ENCODE results near the gene MCM3AP.

The MCM3AP gene

DNA sequence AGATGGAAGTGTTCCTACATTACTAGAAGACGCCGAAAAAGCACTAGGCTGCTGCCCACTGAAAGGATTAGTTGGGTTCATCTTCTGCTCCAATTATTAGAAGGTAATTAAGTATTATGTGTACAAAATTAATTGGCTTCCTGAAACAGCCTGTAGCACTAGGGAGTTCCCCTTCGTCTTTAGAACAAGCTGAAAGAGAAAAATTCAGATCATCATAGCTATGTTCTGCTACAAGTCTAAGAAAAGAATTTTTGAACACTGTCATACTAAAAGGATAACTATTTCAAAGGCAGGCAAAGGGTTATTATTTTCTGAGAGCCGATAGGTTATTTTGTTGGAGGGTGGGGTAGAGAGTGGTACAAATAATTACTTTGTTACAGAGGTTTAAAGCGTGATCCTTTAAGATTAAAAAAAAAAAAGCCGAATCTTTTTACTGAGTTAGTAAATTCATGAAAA is at the start of gene MCM3AP:
Gene MCM3AP, minus strand, starts transcription at position 406 of the 456 bp plus-strand sequence. Its CDS starts 325 bp downstream, at position 81.
- DNase-seq (ENCODE audit: low read depth, low spot score), result no peak
- H3K4me3 ChIP-seq (ENCODE audit: low read depth, low read length), result peak within 1 kb of the TSS; percentile 77
- POLR2A ChIA-PET, result interaction anchor here (0.6 to 1.2 kb wide), 7 partner anchors 10 to 354 kb away, joined by 3 to 5 read pairs (median 3); no protein-coding TSS in a partner anchor
- TF ChIP-seq, protein P1, sequence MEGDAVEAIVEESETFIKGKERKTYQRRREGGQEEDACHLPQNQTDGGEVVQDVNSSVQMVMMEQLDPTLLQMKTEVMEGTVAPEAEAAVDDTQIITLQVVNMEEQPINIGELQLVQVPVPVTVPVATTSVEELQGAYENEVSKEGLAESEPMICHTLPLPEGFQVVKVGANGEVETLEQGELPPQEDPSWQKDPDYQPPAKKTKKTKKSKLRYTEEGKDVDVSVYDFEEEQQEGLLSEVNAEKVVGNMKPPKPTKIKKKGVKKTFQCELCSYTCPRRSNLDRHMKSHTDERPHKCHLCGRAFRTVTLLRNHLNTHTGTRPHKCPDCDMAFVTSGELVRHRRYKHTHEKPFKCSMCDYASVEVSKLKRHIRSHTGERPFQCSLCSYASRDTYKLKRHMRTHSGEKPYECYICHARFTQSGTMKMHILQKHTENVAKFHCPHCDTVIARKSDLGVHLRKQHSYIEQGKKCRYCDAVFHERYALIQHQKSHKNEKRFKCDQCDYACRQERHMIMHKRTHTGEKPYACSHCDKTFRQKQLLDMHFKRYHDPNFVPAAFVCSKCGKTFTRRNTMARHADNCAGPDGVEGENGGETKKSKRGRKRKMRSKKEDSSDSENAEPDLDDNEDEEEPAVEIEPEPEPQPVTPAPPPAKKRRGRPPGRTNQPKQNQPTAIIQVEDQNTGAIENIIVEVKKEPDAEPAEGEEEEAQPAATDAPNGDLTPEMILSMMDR (IDR thresholded peaks at IDR 0.05; ENCODE audit: insufficient read depth, low read length, missing control alignments), result no peak
- CTCF ChIA-PET, result interaction anchor here (1.0 to 3.5 kb wide), 10 partner anchors 10 to 316 kb away, joined by 3 to 19 read pairs (median 5); no protein-coding TSS in a partner anchor

GRCh38 chr21:46334351-46335140 is 49.1 kb upstream of the MCM3AP start:
- DNase-seq (ENCODE audit: low read depth, low spot score), result no peak
- TF ChIP-seq, protein P1 (IDR thresholded peaks at IDR 0.05; ENCODE audit: insufficient read depth, low read length, missing control alignments), result no peak
- ChIA-PET POLR2A (no interaction called here), CTCF (interaction anchor here (0.7 kb wide), 1 partner anchor 9 kb away, joined by 3 read pairs; no protein-coding TSS in a partner anchor)
- no peak overlapping the region for H3K4me3 ChIP-seq (ENCODE audit: low read depth, low read length)

- CTCF ChIA-PET, result no interaction called here
- TF ChIP-seq, protein P1 (IDR thresholded peaks at IDR 0.05; ENCODE audit: insufficient read depth, low read length, missing control alignments), result no peak
- no peak for DNase-seq (ENCODE audit: low read depth, low spot score)
These were observed 44.4 kb upstream of the MCM3AP start for GRCh38 chr21:46329796-46330195.

DNA sequence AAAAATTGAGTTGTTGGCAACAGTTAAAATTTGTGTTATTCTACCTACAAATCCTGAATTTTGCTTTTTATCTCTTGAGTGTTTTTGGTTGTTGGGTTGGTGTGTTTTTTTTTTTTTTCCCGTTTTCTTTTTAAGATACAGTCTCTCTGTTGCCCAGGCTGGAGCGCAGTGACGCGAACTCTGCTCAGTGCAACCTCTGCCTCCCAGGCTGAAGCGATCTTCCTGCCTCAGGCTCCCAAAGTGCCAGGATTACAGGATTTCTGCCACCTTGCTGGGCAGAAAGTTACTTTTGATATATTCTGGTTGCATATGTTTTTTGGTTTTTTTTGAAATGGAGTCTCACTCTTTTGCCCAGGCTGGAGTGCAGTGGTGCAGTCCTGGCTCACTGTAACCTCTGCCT is 42.7 kb upstream of the MCM3AP start:
- TF ChIP-seq, protein P1 (IDR thresholded peaks at IDR 0.05; ENCODE audit: insufficient read depth, low read length, missing control alignments), result no peak
- POLR2A ChIA-PET, result no interaction called here
- CTCF ChIA-PET, result no interaction called here
- no peak for DNase-seq (ENCODE audit: low read depth, low spot score)
- no peak overlapping the region for H3K4me3 ChIP-seq (ENCODE audit: low read depth, low read length)

More at GRCh38 chr21:46329796-46330195, 44.4 kb upstream of the MCM3AP start:
- POLR2A ChIA-PET, result no interaction called here
- no peak overlapping the region for H3K4me3 ChIP-seq (ENCODE audit: low read depth, low read length)

GRCh38 chr21:46327711-46328110 is 42.3 kb upstream of the MCM3AP start:
- H3K4me3 ChIP-seq (ENCODE audit: low read depth, low read length), result no peak overlapping the region
- ChIA-PET POLR2A (no interaction called here), CTCF (no interaction called here)
- TF ChIP-seq, protein P1 (IDR thresholded peaks at IDR 0.05; ENCODE audit: insufficient read depth, low read length, missing control alignments), result no peak
- DNase-seq (ENCODE audit: low read depth, low spot score), result no peak

DNA sequence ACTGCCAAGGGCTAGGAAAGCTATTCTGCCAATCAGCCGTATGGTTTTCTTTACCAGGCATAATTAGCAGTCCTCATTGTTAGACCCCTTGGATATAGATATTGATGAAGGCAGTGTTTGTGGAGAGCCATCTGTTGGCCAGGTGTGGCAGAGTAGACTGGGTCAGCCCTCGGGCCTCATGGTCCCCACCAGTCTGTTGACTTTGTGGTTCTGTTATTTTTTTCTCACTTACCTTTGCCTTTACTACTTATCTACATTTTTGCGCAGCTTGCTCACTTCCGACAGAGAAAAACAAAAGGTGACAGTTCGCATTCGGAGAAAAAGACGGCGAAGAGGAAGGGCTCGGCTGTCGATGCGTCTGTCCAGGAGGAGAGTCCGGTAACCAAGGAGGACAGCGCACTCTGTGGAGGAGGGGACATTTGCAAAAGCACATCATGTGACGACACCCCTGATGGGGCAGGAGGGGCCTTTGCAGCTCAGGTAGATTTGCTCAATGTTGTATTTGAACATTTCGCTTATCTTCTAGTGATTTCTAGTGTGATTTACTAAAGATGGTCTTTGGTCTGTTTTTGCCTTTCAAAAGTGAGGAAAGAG is 40.8 kb upstream of the MCM3AP start:
- no peak for DNase-seq (ENCODE audit: low read depth, low spot score)
- TF ChIP-seq, protein P1 (IDR thresholded peaks at IDR 0.05; ENCODE audit: insufficient read depth, low read length, missing control alignments), result no peak
- POLR2A ChIA-PET, result interaction anchor here (1.4 kb wide), 1 partner anchor 40 kb away, joined by 4 read pairs; the partner anchor contains the start of gene YBEY
- H3K4me3 ChIP-seq (ENCODE audit: low read depth, low read length), result no peak overlapping the region; the same call in 1 of the 2 replicates
- CTCF ChIA-PET, result interaction anchor here (0.7 to 1.8 kb wide), 10 partner anchors 10 to 313 kb away, joined by 3 to 6 read pairs (median 4); no protein-coding TSS in a partner anchor
